ENCODE results near the gene EXD3. TPM values are rescaled to one million over a fixed set of nuclear protein-coding genes. Genes with fewer than 3 reads are reported as not detected.
A peak's percentile ranks its signal among the peaks of the same experiment; 100 is the strongest.

Gene EXD3
- polyA plus RNA-seq, 2 of the 4 experiments (the other 2 are of a cell fraction), result 3.4 to 4.5 TPM

GRCh38 chr9:137319739-137320551, 103.0 kb downstream of the EXD3 start (continued):
- TF ChIP-seq, protein P1, sequence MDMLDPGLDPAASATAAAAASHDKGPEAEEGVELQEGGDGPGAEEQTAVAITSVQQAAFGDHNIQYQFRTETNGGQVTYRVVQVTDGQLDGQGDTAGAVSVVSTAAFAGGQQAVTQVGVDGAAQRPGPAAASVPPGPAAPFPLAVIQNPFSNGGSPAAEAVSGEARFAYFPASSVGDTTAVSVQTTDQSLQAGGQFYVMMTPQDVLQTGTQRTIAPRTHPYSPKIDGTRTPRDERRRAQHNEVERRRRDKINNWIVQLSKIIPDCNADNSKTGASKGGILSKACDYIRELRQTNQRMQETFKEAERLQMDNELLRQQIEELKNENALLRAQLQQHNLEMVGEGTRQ (IDR thresholded peaks at IDR 0.05), result no peak

DNA sequence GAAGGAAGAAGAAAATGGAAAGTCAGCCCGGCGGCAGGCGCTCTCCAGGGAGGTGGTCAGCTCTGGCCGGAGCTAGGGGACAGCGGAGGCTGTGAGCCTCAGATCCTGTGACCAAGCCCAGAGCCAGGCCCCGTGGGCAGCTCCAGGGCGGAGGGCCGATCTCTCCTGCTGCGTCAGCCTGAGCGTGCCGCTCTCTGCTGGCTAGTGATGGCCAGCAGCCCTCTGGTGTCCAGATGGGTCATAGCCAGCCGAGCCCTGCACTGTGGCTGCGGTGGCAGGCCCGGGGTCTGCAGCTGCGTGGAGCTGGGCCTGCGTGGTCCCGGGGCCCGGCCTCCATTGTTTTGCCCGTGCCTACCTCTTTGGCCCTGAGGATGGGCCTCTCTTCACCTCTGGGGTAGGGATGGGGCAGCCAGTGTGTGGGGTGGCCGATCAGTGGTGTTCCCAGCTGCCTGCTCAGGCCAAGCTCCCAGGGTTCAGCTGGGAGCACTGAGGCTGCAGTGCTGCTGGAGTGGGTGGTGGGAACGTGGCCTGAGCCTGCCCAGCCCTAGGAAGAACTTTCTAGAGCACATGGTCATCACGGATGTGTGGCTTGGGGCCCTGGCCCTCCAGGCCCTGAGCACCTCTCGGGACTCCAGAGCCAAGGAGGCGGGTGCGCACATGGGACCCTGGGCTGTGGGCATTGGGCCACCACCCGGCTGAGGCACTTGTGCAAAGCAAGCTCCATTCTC, 103.8 kb downstream of the EXD3 start:
- ATAC-seq, result peak in 1 of 2 experiments; percentile 60; a peak in 3 of 6 replicates
- peak in 1 of 2 experiments; percentile 44 for DNase-seq (ENCODE audit: low read depth in 1 of 2, low spot score in 1 of 2)
- Histone ChIP-seq H3K27ac (no peak overlapping the region; a peak in 1 of 6 replicates), H3K4me3 (no peak overlapping the region), H3K4me1 (peaks cover 20% of the 10 kb centered on the region), H3K4me2 (no peak overlapping the region), H3K9me3 (no peaks in the 10 kb centered on the region)
- 80% methylated on average over 25 of the region's 26 CpGs for WGBS (ENCODE audit: missing lambda C conversion rate)
- FAIRE-seq, result no peak
- POLR2A ChIA-PET, result interaction anchor here (1.7 kb wide), 1 partner anchor 17 kb away, joined by 4 read pairs; the partner anchor contains the start of gene NRARP
- CTCF ChIA-PET, result interaction anchor here (0.6 to 1.0 kb wide), 4 partner anchors 12 to 105 kb away, joined by 3 to 4 read pairs (median 3); partner anchors contain the start of gene NRARP
- TF ChIP-seq MAZ (IDR thresholded peaks at IDR 0.05; ENCODE audit: borderline replicate concordance, low read depth, low read length) (no peak), CBX8 (IDR thresholded peaks at IDR 0.05) (no peak), CHD2 (IDR thresholded peaks at IDR 0.05; ENCODE audit: low read length, partially characterized antibody) (no peak)

GRCh38 chr9:137318602-137319001, 104.4 kb downstream of the EXD3 start:
- DNase-seq (ENCODE audit: low read depth in 1 of 2, low spot score in 1 of 2), result no peak
- Histone ChIP-seq H3K4me2 (no peak overlapping the region), H3K4me3 (no peak overlapping the region), H3K9me3 (no peaks in the 10 kb centered on the region), H3K27ac (no peak overlapping the region; a peak in 1 of 6 replicates), H3K4me1 (peaks cover 20% of the 10 kb centered on the region)
- no peak for FAIRE-seq
- 75% methylated on average over 16 of the region's 18 CpGs for WGBS (ENCODE audit: missing lambda C conversion rate)
- no peak for ATAC-seq
- POLR2A ChIA-PET, result interaction anchor here (1.7 kb wide), 1 partner anchor 16 kb away, joined by 4 read pairs; the partner anchor contains the start of gene NRARP
- TF ChIP-seq, protein P2, sequence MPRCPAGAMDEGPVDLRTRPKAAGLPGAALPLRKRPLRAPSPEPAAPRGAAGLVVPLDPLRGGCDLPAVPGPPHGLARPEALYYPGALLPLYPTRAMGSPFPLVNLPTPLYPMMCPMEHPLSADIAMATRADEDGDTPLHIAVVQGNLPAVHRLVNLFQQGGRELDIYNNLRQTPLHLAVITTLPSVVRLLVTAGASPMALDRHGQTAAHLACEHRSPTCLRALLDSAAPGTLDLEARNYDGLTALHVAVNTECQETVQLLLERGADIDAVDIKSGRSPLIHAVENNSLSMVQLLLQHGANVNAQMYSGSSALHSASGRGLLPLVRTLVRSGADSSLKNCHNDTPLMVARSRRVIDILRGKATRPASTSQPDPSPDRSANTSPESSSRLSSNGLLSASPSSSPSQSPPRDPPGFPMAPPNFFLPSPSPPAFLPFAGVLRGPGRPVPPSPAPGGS (IDR thresholded peaks at IDR 0.05), result no peak
- no peak for TF ChIP-seq CBX8 (IDR thresholded peaks at IDR 0.05)
- TF ChIP-seq PHF8 (IDR thresholded peaks at IDR 0.05; ENCODE audit: borderline replicate concordance, low read depth), result no peak
- TF ChIP-seq, protein P3, sequence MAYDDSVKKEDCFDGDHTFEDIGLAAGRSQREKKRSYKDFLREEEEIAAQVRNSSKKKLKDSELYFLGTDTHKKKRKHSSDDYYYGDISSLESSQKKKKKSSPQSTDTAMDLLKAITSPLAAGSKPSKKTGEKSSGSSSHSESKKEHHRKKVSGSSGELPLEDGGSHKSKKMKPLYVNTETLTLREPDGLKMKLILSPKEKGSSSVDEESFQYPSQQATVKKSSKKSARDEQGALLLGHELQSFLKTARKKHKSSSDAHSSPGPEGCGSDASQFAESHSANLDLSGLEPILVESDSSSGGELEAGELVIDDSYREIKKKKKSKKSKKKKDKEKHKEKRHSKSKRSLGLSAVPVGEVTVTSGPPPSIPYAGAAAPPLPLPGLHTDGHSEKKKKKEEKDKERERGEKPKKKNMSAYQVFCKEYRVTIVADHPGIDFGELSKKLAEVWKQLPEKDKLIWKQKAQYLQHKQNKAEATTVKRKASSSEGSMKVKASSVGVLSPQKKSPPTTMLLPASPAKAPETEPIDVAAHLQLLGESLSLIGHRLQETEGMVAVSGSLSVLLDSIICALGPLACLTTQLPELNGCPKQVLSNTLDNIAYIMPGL (CRISPR knock-in tag; IDR thresholded peaks at IDR 0.05; ENCODE audit: borderline replicate concordance), result no peak
- TF ChIP-seq NPAS2 (CRISPR knock-in tag; IDR thresholded peaks at IDR 0.05; ENCODE audit: borderline replicate concordance), result no peak
- no peak for TF ChIP-seq CHD2 (IDR thresholded peaks at IDR 0.05; ENCODE audit: low read length, partially characterized antibody)
- TF ChIP-seq CEBPB (IDR thresholded peaks at IDR 0.05), result no peak
- no peak for TF ChIP-seq ELK1 (IDR thresholded peaks at IDR 0.05; ENCODE audit: low read depth, low read length)
- TF ChIP-seq GATA3 (IDR thresholded peaks at IDR 0.05; ENCODE audit: borderline replicate concordance), result no peak
- TF ChIP-seq TFCP2L1 (CRISPR knock-in tag; IDR thresholded peaks at IDR 0.05), result no peak
- TF ChIP-seq SREBF2 (IDR thresholded peaks at IDR 0.05), result no peak
- TF ChIP-seq RFX5 (IDR thresholded peaks at IDR 0.05), result no peak
- no peak for TF ChIP-seq HOXB5 (CRISPR knock-in tag; IDR thresholded peaks at IDR 0.05)
- TF ChIP-seq FOSL2 (IDR thresholded peaks at IDR 0.05), result no peak
- TF ChIP-seq FOSL2 (CRISPR knock-in tag; IDR thresholded peaks at IDR 0.05), result no peak
- no peak for TF ChIP-seq TP53 (CRISPR knock-in tag; IDR thresholded peaks at IDR 0.05)
- no peak for TF ChIP-seq RCOR1 (IDR thresholded peaks at IDR 0.05; ENCODE audit: low read depth, low read length)
- no peak for TF ChIP-seq EP300 (IDR thresholded peaks at IDR 0.05)
- CTCF ChIA-PET, result interaction anchor here (0.6 to 2.9 kb wide), 4 partner anchors 11 to 105 kb away, joined by 3 to 17 read pairs (median 3); partner anchors contain the start of gene NRARP
